Fibroblast of lung (primary cell): ENCODE measurements around the gene NDRG3. TPM values are rescaled to one million over a fixed set of nuclear protein-coding genes. Genes with fewer than 3 reads are reported as not detected.

ENCODE experiments used
- DNase-seq, 2 donors: peaks; one replicate each; pipeline versions ENCODE4 v3.0.0 to v3.0.0-alpha.2; 2010; ENCODE audit warnings: low read depth in 2 of 2
- H2AFZ ChIP-seq: 2 replicates; pipeline ENCODE4 v1.5.1; 2012; ENCODE audit warnings: low read length, control low read depth, inconsistent platforms
- H3K27ac ChIP-seq: 2 replicates; pipeline ENCODE4 v1.5.1; 2011; ENCODE audit warnings: low read length, control low read depth; ENCODE audit not compliant: insufficient read depth
- H3K27me3 ChIP-seq: 2 replicates; pipeline ENCODE4 v1.5.1; 2011; ENCODE audit warnings: mild to moderate bottlenecking, low read length; ENCODE audit not compliant: control insufficient read depth, insufficient read depth
- H3K36me3 ChIP-seq: 2 replicates; pipeline ENCODE4 v1.5.1; 2011; ENCODE audit warnings: low read length; ENCODE audit not compliant: control insufficient read depth, insufficient read depth
- H3K4me1 ChIP-seq: 2 replicates; pipeline ENCODE4 v1.5.1; 2011; ENCODE audit warnings: low read length; ENCODE audit not compliant: control insufficient read depth, insufficient read depth; ENCODE audit errors: extremely low read depth
- H3K4me2 ChIP-seq: 2 replicates; pipeline ENCODE4 v1.5.1; 2011; ENCODE audit warnings: low read length, control low read depth; ENCODE audit not compliant: insufficient read depth; ENCODE audit errors: extremely low read depth
- H3K4me3 ChIP-seq, 4 experiments: fragments of 200-600 bp in 1 of 4; sonication (generic) in 1 of 4; replicated peaks in 1 of 4; 2 replicates each; pipeline ENCODE4 v1.5.1; 2011 to 2016; ENCODE audit warnings: low read length in 4 of 4, low read depth in 3 of 4, mild to moderate bottlenecking in 3 of 4, control low read depth in 2 of 4, inconsistent platforms in 1 of 4, mixed read lengths in 1 of 4; ENCODE audit not compliant: insufficient read depth in 1 of 4; ENCODE audit errors: control extremely low read depth in 1 of 4
- H3K79me2 ChIP-seq: 2 replicates; pipeline ENCODE4 v1.5.1; 2012; ENCODE audit warnings: mild to moderate bottlenecking, low read length, inconsistent platforms; ENCODE audit not compliant: control insufficient read depth, insufficient read depth
- H3K9ac ChIP-seq: 2 replicates; pipeline ENCODE4 v1.5.1; 2011; ENCODE audit warnings: mild to moderate bottlenecking, low read length, control low read depth; ENCODE audit not compliant: insufficient read depth
- H3K9me3 ChIP-seq: 2 replicates; pipeline ENCODE4 v1.5.1; 2012; ENCODE audit warnings: low read depth, low read length; ENCODE audit not compliant: control insufficient read depth, insufficient read depth
- H4K20me1 ChIP-seq: 2 replicates; pipeline ENCODE4 v1.5.1; 2011; ENCODE audit warnings: low read length; ENCODE audit not compliant: control insufficient read depth, insufficient read depth; ENCODE audit errors: extremely low read depth
- CTCF ChIP-seq, 2 donors: IDR thresholded peaks in 1 of 2; conservative IDR thresholded peaks in 1 of 2; 1 replicate in 1 of 2; 2 replicates in 1 of 2; pipeline ENCODE4 v1.5.1; 2011 to 2012; ENCODE audit warnings: low read length in 2 of 2, control low read depth in 1 of 2, inconsistent platforms in 1 of 2, low read depth in 1 of 2, mild to moderate bottlenecking in 1 of 2
- EZH2 ChIP-seq: IDR thresholded peaks from 2 replicates; pipeline ENCODE4 v1.5.1; 2012; ENCODE audit warnings: low read length, control low read depth, mild to moderate bottlenecking; ENCODE audit errors: missing control alignments
- polyA plus RNA-seq, 2 donors: library from polyadenylated mRNA; depleted of rRNA in 1 of 2; stranded (reverse) in 1 of 2; unstranded in 1 of 2; fragments of >200 nt; gene quantifications; 2 replicates each; pipeline ENCODE4 v1.2.1, GENCODE V29; 2011 to 2012; ENCODE audit warnings: missing spikeins in 1 of 2
- total RNA-seq: library from RNA; depleted of rRNA; stranded (reverse); fragments of >200 nt; gene quantifications from 2 replicates; pipeline ENCODE4 v1.2.1, GENCODE V29; 2014

Gene NDRG3
- total and polyA plus RNA-seq, 2 donors (not counting 1 experiment from before 2014, with no cell fraction given), result 37.8 TPM

- no peak overlapping the region for H3K27ac ChIP-seq
- H3K4me1 ChIP-seq, result no peaks in the 10 kb centered on the region
- H3K4me3 ChIP-seq, result no peak overlapping the region
- TF ChIP-seq CTCF (conservative IDR thresholded peaks at IDR 0.05 in 1 of 2, IDR thresholded peaks at IDR 0.05 in 1 of 2; ENCODE audit: low read depth in 1 of 2, low read length in 2 of 2) (no peak), EZH2 (no peak)
- no peak overlapping the region for H3K9ac ChIP-seq
- H3K27me3 ChIP-seq, result no peaks in the 10 kb centered on the region
- H4K20me1 ChIP-seq, result no peaks in the 10 kb centered on the region
- no peak overlapping the region for H3K4me2 ChIP-seq
- no peaks in the 10 kb centered on the region for H3K9me3 ChIP-seq
- DNase-seq, result no peak
- H3K36me3 ChIP-seq, result no peaks in the 10 kb centered on the region
- H3K79me2 ChIP-seq, result no peaks in the 10 kb centered on the region
- no peak overlapping the region for H2AFZ ChIP-seq
Measured at GRCh38 chr20:36655004-36655403, 90.9 kb downstream of the NDRG3 start.

DNA sequence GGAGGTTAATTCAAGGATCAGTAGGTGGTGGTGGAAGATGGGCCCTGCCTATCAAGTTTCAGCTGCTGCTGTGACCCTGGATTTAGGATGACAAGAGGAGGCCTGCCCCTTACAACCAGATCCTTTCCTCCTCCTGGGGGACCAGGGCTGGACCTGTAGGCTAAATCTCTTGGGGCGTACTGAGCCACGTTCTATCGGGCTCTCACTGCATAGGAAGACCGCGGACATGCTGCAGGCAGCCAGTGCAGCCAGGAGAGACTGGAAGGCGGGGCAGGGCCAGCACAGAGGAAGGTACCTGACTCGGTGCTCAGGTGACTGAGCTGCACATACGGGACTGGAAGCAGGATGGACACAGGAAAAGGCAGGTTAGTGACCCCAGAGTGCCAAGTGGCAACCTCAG is 91.4 kb downstream of the NDRG3 start:
- no peaks in the 10 kb centered on the region for H3K4me1 ChIP-seq
- no peak overlapping the region for H3K9ac ChIP-seq
- H4K20me1 ChIP-seq, result no peaks in the 10 kb centered on the region
- no peaks in the 10 kb centered on the region for H3K9me3 ChIP-seq
- H2AFZ ChIP-seq, result no peak overlapping the region
- no peak overlapping the region for H3K4me3 ChIP-seq
- H3K27me3 ChIP-seq, result no peaks in the 10 kb centered on the region
- no peak for DNase-seq
- no peak for TF ChIP-seq EZH2
- H3K36me3 ChIP-seq, result no peaks in the 10 kb centered on the region
- H3K27ac ChIP-seq, result no peak overlapping the region
- no peak overlapping the region for H3K4me2 ChIP-seq
- H3K79me2 ChIP-seq, result no peaks in the 10 kb centered on the region

DNA sequence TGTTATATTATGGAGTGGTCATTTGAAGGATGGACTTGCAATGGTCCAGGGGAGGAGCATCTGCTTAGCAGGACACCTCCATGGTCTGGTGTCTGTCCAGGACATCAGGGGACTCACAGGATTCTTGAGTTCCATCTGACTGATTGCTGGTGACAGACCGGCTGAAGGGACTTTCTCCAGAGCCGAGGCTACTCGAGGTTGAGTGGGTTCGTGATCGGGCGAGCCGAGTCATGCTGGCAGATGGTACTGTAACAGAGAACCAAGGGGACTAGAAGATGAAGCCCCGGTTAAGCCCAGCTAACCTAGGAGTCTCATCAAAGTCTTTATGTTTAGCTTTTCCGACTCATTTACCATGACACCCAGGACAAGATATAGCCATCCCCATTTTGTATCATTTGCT is 92.4 kb downstream of the NDRG3 start:
- no peaks in the 10 kb centered on the region for H4K20me1 ChIP-seq
- H3K27ac ChIP-seq, result no peak overlapping the region
- H3K79me2 ChIP-seq, result no peaks in the 10 kb centered on the region
- no peaks in the 10 kb centered on the region for H3K9me3 ChIP-seq
- no peaks in the 10 kb centered on the region for H3K27me3 ChIP-seq
- no peaks in the 10 kb centered on the region for H3K36me3 ChIP-seq
- H3K4me1 ChIP-seq, result no peaks in the 10 kb centered on the region
- DNase-seq, result no peak
- no peak overlapping the region for H3K4me2 ChIP-seq
- H2AFZ ChIP-seq, result no peak overlapping the region
- H3K4me3 ChIP-seq, result no peak overlapping the region
- H3K9ac ChIP-seq, result no peak overlapping the region
- TF ChIP-seq CTCF (conservative IDR thresholded peaks at IDR 0.05 in 1 of 2, IDR thresholded peaks at IDR 0.05 in 1 of 2; ENCODE audit: low read depth in 1 of 2, low read length in 2 of 2) (no peak), EZH2 (no peak)
